Hepatocyte (in vitro differentiated cells): ENCODE results near the gene H2AZ2. TPM values are rescaled to one million over a fixed set of nuclear protein-coding genes. Genes with fewer than 3 reads are reported as not detected.
"Not testable (repeated sequence)": the region's sequence is repeated elsewhere in the genome, so short reads cannot be mapped to it uniquely, and the experiment has no call there.

ENCODE experiments used
- DNase-seq: peaks from one replicate; pipeline ENCODE4 v3.0.0-alpha.2; 2016; ENCODE audit warnings: low spot score
- H2AFZ ChIP-seq: fragments of 200-600 bp; sonication (generic); 2 replicates; pipeline ENCODE4 v1.6.0; 2016; ENCODE audit warnings: antibody characterized with exemption, mild to moderate bottlenecking
- H3K27ac ChIP-seq: fragments of 200-600 bp; sonication (generic); 2 replicates; pipeline ENCODE4 v1.5.1; 2016; ENCODE audit warnings: mild to moderate bottlenecking
- H3K27me3 ChIP-seq: fragments of 200-600 bp; sonication (generic); 2 replicates; pipeline ENCODE4 v1.6.1; 2016
- H3K36me3 ChIP-seq: fragments of 200-600 bp; sonication (generic); replicated peaks from 2 replicates; pipeline ENCODE4 v1.5.1; 2016; ENCODE audit warnings: low read depth; ENCODE audit not compliant: insufficient read depth
- H3K4me1 ChIP-seq: fragments of 200-600 bp; sonication (generic); 2 replicates; pipeline ENCODE4 v1.5.1; 2016; ENCODE audit warnings: mild to moderate bottlenecking, moderate library complexity; ENCODE audit not compliant: insufficient read depth
- H3K4me2 ChIP-seq: fragments of 200-600 bp; sonication (generic); 2 replicates; pipeline ENCODE4 v1.6.0; 2016
- H3K4me3 ChIP-seq: fragments of 200-600 bp; sonication (generic); 2 replicates; pipeline ENCODE4 v1.5.1; 2016; ENCODE audit warnings: mild to moderate bottlenecking
- H3K79me2 ChIP-seq: fragments of 200-600 bp; sonication (generic); 2 replicates; pipeline ENCODE4 v1.6.0; 2017; ENCODE audit warnings: mild to moderate bottlenecking
- H3K9me2 ChIP-seq: fragments of 200-600 bp; sonication (generic); replicated peaks from 2 replicates; pipeline ENCODE4 v1.6.0; 2017; ENCODE audit warnings: mild to moderate bottlenecking; ENCODE audit not compliant: insufficient read depth
- H3K9me3 ChIP-seq: fragments of 200-600 bp; sonication (generic); 2 replicates; pipeline ENCODE4 v1.5.1; 2016; ENCODE audit warnings: low read depth, mild to moderate bottlenecking
- H4K20me1 ChIP-seq: fragments of 200-600 bp; sonication (generic); 2 replicates; pipeline ENCODE4 v1.6.0; 2016; ENCODE audit warnings: mild to moderate bottlenecking; ENCODE audit not compliant: insufficient read depth, poor library complexity, severe bottlenecking
- EZH2 ChIP-seq: fragments of 200-600 bp; sonication (generic); IDR thresholded peaks from 2 replicates; pipeline ENCODE4 v1.6.1; 2016; ENCODE audit warnings: antibody characterized with exemption, mild to moderate bottlenecking, borderline replicate concordance
- EZH2phosphoT487 ChIP-seq: fragments of 200-600 bp; sonication (generic); IDR thresholded peaks from one replicate; pipeline ENCODE4 v1.6.1; 2018; ENCODE audit warnings: antibody characterized with exemption, mild to moderate bottlenecking, low read depth, moderate library complexity; ENCODE audit not compliant: unreplicated experiment, severe bottlenecking
- WGBS: methylation state at CpG from one replicate; pipeline ENCODE4 v1.1.6; 2016; ENCODE audit warnings: low lambda C conversion rate; ENCODE audit errors: missing lambda C conversion rate; 5-methylcytosine and 5-hydroxymethylcytosine counted together
- polyA plus RNA-seq: library from polyadenylated mRNA; unstranded; fragments of >200 nt; fragmentation: Nextera tagmentation; extraction: Ambion mirVana; gene quantifications from 2 replicates; pipeline ENCODE4 v1.2.1, GENCODE V29; 2016
- total RNA-seq: library from RNA; depleted of rRNA; stranded (reverse); fragments of >200 nt; gene quantifications from 2 replicates; pipeline ENCODE4 v1.2.3, GENCODE V29; 2014
- TF ChIP-seq, protein P1 (sequence below): fragments of 200-600 bp; sonication (generic); IDR thresholded peaks from 2 replicates; pipeline ENCODE4 v1.5.1; 2016; ENCODE audit warnings: antibody characterized with exemption, mild to moderate bottlenecking; ENCODE audit not compliant: poor library complexity

Gene H2AZ2
- total and polyA plus RNA-seq, 2 experiments from 2014 or later: 138 to 178 TPM

GRCh38 chr7:44847509-44847919 is 373 bp downstream of the H2AZ2 start:
- Histone ChIP-seq H3K79me2 (peaks cover 46% of the 10 kb centered on the region), H2AFZ (peak overlapping the region; percentile 68), H3K4me2 (peak overlapping the region; percentile 84), H3K9me3 (no peaks in the 10 kb centered on the region), H3K9me2 (no peaks in the 10 kb centered on the region), H3K27ac (peak overlapping the region; percentile 89), H3K4me3 (peak overlapping the region; percentile 58), H3K4me1 (peaks cover 4% of the 10 kb centered on the region), H3K27me3 (no peaks in the 10 kb centered on the region), H3K36me3 (no peaks in the 10 kb centered on the region), H4K20me1 (peaks cover 37% of the 10 kb centered on the region)
- no peak for TF ChIP-seq EZH2
- no peak for TF ChIP-seq EZH2phosphoT487
- TF ChIP-seq, protein P1, sequence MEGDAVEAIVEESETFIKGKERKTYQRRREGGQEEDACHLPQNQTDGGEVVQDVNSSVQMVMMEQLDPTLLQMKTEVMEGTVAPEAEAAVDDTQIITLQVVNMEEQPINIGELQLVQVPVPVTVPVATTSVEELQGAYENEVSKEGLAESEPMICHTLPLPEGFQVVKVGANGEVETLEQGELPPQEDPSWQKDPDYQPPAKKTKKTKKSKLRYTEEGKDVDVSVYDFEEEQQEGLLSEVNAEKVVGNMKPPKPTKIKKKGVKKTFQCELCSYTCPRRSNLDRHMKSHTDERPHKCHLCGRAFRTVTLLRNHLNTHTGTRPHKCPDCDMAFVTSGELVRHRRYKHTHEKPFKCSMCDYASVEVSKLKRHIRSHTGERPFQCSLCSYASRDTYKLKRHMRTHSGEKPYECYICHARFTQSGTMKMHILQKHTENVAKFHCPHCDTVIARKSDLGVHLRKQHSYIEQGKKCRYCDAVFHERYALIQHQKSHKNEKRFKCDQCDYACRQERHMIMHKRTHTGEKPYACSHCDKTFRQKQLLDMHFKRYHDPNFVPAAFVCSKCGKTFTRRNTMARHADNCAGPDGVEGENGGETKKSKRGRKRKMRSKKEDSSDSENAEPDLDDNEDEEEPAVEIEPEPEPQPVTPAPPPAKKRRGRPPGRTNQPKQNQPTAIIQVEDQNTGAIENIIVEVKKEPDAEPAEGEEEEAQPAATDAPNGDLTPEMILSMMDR: peak; percentile 90
- WGBS: under 1% methylated on average over 31 of the region's 36 CpGs
- peak; percentile 93 for DNase-seq

GRCh38 chr7:44846816-44847508 is 925 bp downstream of the H2AZ2 start:
- peaks cover 4% of the 10 kb centered on the region for H3K4me1 ChIP-seq

DNA sequence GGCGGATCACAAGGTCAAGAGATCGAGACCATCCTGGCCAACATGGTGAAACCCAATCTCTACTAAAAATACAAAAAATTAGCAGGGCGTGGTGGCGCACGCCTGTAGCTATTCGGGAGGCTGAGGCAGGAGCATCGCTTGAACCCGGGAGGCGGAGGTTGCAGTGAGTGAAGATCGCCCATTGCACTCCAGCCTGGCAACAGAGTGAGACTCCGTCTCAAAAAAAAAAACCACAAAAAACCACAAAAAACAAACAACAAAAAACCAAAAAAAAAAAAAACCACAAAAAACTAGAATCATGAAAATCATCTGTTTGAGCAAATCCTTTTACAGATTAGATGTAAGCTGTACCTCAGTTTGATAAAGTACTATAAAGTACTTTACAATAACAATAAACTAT is 1.5 kb downstream of the H2AZ2 start:
- Histone ChIP-seq H3K4me2 (peak overlapping the region; percentile 84), H3K27ac (peak overlapping the region; percentile 89), H4K20me1 (peaks cover 37% of the 10 kb centered on the region), H3K79me2 (peaks cover 57% of the 10 kb centered on the region), H3K4me3 (peak overlapping the region; percentile 58)
- H3K4me1 ChIP-seq, DNase-seq, H3K27me3 ChIP-seq, H3K9me3 ChIP-seq, H3K36me3 ChIP-seq, H3K9me2 ChIP-seq, H2AFZ ChIP-seq: not testable (repeated sequence)
- 88% methylated on average over 10 of the region's 11 CpGs for WGBS

More at GRCh38 chr7:44846816-44847508, 925 bp downstream of the H2AZ2 start:
- Histone ChIP-seq H3K9me2 (no peaks in the 10 kb centered on the region), H3K4me3 (peak overlapping the region; percentile 58), H3K36me3 (no peaks in the 10 kb centered on the region), H3K4me2 (peak overlapping the region; percentile 84), H4K20me1 (peaks cover 37% of the 10 kb centered on the region), H3K27me3 (no peaks in the 10 kb centered on the region), H3K79me2 (peaks cover 51% of the 10 kb centered on the region), H3K27ac (peak overlapping the region; percentile 89), H3K9me3 (no peaks in the 10 kb centered on the region), H2AFZ (peak overlapping the region; percentile 68)
- no peak for TF ChIP-seq EZH2phosphoT487
- no peak for TF ChIP-seq EZH2
- TF ChIP-seq, protein P1: no peak
- 4% methylated on average over 12 of the region's 12 CpGs for WGBS
- no peak for DNase-seq

- H3K27me3 ChIP-seq: no peaks in the 10 kb centered on the region
- H2AFZ ChIP-seq: no peak overlapping the region
- no peaks in the 10 kb centered on the region for H3K9me3 ChIP-seq
- H4K20me1 ChIP-seq: peaks cover 37% of the 10 kb centered on the region
- no peaks in the 10 kb centered on the region for H3K36me3 ChIP-seq
- DNase-seq: no peak
- peak overlapping the region; percentile 84 for H3K4me2 ChIP-seq
- no peak overlapping the region for H3K4me3 ChIP-seq
- TF ChIP-seq EZH2phosphoT487 (no peak), EZH2 (no peak)
- TF ChIP-seq, protein P1: no peak
- no peaks in the 10 kb centered on the region for H3K9me2 ChIP-seq
- H3K27ac ChIP-seq: no peak overlapping the region
- H3K4me1 ChIP-seq: peaks cover 4% of the 10 kb centered on the region
- H3K79me2 ChIP-seq: peaks cover 66% of the 10 kb centered on the region
Measured at GRCh38 chr7:44845451-44845850, 2.4 kb downstream of the H2AZ2 start.

GRCh38 chr7:44843440-44843839 is 4.4 kb downstream of the H2AZ2 start:
- H3K27me3 ChIP-seq, H3K4me2 ChIP-seq, H3K4me3 ChIP-seq, H3K4me1 ChIP-seq, H2AFZ ChIP-seq, H3K9me2 ChIP-seq, DNase-seq, H3K9me3 ChIP-seq, H3K27ac ChIP-seq, H3K36me3 ChIP-seq: not testable (repeated sequence)
- whole genome bisulfite sequencing: 99% methylated on average over 5 of the region's 5 CpGs
- H3K79me2 ChIP-seq: peaks cover 86% of the 10 kb centered on the region
- H4K20me1 ChIP-seq: peaks cover 37% of the 10 kb centered on the region

- not testable (repeated sequence) for H2AFZ ChIP-seq, H3K27me3 ChIP-seq, H3K4me1 ChIP-seq, H3K9me2 ChIP-seq, H3K9me3 ChIP-seq, DNase-seq, H3K4me3 ChIP-seq, H3K36me3 ChIP-seq, H3K4me2 ChIP-seq
- peaks cover 94% of the 10 kb centered on the region for H3K79me2 ChIP-seq
- peaks cover 37% of the 10 kb centered on the region for H4K20me1 ChIP-seq
- 76% methylated on average over 8 of the region's 8 CpGs for WGBS
- peak overlapping the region; percentile 27 for H3K27ac ChIP-seq
Measured at GRCh38 chr7:44842675-44843074, 5.2 kb downstream of the H2AZ2 start.
